ENCODE measurements around the gene DRAP1.

Gene DRAP1

GRCh38 chr11:65919141-65919572, at the start of gene DRAP1:
DRAP1 (plus strand) TSS chr11:65919426; CDS start chr11:65919502, 76 bp downstream.
- peak; percentile 99 for DNase-seq (ENCODE audit: low read depth)

GRCh38 chr11:65869643-65870306, 49.5 kb upstream of the DRAP1 start:
- no peak for DNase-seq (ENCODE audit: low read depth)

GRCh38 chr11:65870307-65870658, 48.9 kb upstream of the DRAP1 start:
- DNase-seq (ENCODE audit: low read depth): no peak

- no peak for DNase-seq (ENCODE audit: low read depth)
These were observed 48.2 kb upstream of the DRAP1 start for GRCh38 chr11:65870706-65871681.

GRCh38 chr11:65871811-65872548, 47.2 kb upstream of the DRAP1 start:
- DNase-seq (ENCODE audit: low read depth): no peak

- peak; percentile 53 for DNase-seq (ENCODE audit: low read depth)
These were observed 46.5 kb upstream of the DRAP1 start, which contains the start of gene EFEMP2 for GRCh38 chr11:65872586-65873317. EFEMP2 (minus strand) TSS chr11:65872800; CDS start chr11:65872354, 446 bp downstream.

GRCh38 chr11:65873318-65874156, 45.7 kb upstream of the DRAP1 start:
- peak; percentile 91 for DNase-seq (ENCODE audit: low read depth)

- DNase-seq (ENCODE audit: low read depth): no peak
These were observed 39.6 kb upstream of the DRAP1 start, which contains the start of gene CTSW for GRCh38 chr11:65879617-65880016. CTSW (plus strand) TSS chr11:65879837; CDS start chr11:65879855, 18 bp downstream.

GRCh38 chr11:65880027-65880426, 39.2 kb upstream of the DRAP1 start:
- no peak for DNase-seq (ENCODE audit: low read depth)

GRCh38 chr11:65880844-65881421, 38.3 kb upstream of the DRAP1 start:
- no peak for DNase-seq (ENCODE audit: low read depth)

GRCh38 chr11:65882120-65883057, 36.8 kb upstream of the DRAP1 start:
- DNase-seq (ENCODE audit: low read depth): no peak

- DNase-seq (ENCODE audit: low read depth): no peak
These were observed 36.0 kb upstream of the DRAP1 start for GRCh38 chr11:65883058-65883761.

GRCh38 chr11:65883786-65884715, 35.2 kb upstream of the DRAP1 start:
- DNase-seq (ENCODE audit: low read depth): no peak

GRCh38 chr11:65884716-65885092, 34.5 kb upstream of the DRAP1 start:
- DNase-seq (ENCODE audit: low read depth): peak; percentile 65

- DNase-seq (ENCODE audit: low read depth): no peak
These were observed 34.0 kb upstream of the DRAP1 start for GRCh38 chr11:65885231-65885630.

GRCh38 chr11:65885808-65886536, 33.3 kb upstream of the DRAP1 start:
- no peak for DNase-seq (ENCODE audit: low read depth)

Measured in fibroblast of gingiva (primary cell).